ENCODE measurements around the gene FAM117A. TPM values are rescaled to one million over a fixed set of nuclear protein-coding genes. Genes with fewer than 3 reads are reported as not detected.

FAM117A gene
- total and polyA plus RNA-seq, 2 of the 8 experiments (the other 6 are each of a cell fraction or from before 2014, with no cell fraction given) = 28.4 to 45.7 TPM

DNA sequence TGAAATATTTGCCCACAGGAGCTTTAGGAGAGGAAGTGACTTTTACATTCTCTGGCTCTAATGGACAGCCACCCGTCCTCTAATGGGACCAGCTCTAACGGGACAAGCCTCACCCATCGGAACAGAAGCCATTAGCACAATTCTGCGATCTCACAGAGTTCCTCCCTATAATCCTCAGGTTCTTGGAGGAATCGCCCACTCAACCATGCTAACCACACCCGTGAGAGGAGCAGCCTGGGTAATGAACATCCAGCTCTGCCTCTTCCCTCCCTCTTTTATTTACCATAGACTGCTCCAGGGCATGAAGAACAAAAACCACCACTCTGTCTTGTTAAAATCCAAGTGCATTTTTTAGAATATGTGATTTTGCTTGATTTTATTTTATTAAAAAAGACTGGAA lies 63.0 kb downstream of the FAM117A start (continued):
- TF ChIP-seq RAD21 (IDR thresholded peaks at IDR 0.05 in 1 of 2, conservative IDR thresholded peaks at IDR 0.05 in 1 of 2; ENCODE audit: low read depth in 2 of 2, low read length in 2 of 2) = no peak

Data from H1 (cell line).